ENCODE data around the gene METTL8.
"Not testable (repeated sequence)": the region's sequence is repeated elsewhere in the genome, so short reads cannot be mapped to it uniquely, and the experiment has no call there.

The METTL8 gene

DNA sequence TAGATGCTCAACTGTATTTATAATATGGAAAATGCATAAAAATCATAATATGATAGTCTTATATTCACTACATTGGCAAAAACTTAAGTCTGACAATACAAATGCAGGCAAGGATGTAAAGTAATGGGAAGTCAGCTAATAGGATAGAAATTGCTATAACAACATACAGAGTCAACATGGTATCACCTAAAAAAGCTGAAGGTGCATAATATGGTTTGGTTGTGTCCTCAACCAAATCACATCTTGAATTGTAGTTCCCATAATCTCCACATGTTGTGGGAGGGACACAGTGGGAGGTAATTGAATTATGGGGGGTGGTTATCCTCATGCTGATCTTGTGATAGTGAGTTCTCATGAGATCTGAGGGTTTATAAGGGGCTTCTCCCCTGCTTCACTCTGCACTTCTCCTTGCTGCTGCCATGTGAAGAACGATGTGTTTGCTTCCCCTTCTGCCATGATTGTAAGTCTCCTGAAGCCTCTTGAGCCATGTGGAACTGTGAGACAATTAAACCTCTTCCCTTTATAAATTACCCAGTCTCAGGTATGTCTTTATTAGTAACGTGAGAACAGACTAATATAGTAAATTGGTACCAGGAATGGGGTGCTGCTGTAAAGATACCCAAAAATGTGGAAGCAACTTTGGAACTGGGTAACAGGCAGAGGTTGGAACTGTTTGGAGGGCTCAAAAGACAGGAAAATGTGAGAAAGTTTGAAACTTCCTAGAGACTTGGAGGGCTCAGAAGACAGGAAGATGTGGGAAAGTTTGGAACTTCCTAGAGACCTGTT, 10.9 kb downstream of the METTL8 start:
- not testable (repeated sequence) for DNase-seq

DNA sequence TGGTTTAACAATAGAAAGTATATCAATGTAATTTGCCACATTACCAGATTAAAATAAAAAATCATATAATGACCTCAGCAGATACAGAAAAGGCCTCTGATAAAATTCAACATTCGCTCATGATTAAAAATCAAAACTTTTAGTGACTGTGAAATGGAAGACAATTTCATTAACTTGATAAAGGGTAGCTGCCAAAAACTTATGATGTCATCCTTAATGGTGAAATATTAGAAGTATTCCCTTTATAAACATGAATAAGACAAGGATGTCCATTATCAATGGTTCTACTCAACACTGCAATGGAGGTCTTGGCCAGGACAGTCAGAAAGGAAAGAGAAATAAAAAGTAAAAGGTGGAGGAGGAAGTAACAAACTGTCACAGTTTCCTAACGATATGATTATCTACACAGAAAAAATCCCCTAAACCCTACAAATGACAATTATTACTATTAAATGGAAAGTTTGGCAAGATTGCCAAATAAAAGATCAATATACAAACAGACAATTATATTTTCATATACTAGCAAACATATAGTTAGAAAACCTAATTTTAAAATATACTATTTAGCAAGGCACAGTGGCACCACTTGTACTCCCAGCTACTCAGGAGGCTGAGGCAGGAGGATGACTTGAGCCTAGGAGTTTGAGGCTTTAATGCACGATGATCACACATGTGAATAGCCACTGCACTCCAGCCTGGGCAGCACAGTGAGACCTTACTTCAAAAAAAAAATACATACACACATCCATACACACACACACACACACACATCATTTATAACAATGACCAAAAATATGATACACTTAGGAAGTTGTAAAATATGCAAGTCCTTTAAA, 12.8 kb downstream of the METTL8 start:
- no peak for DNase-seq

GRCh38 chr2:171419333-171419732, 14.5 kb downstream of the METTL8 start:
- no peak for DNase-seq

GRCh38 chr2:171416009-171416926, 17.5 kb downstream of the METTL8 start:
- DNase-seq, result peak; percentile 24

DNA sequence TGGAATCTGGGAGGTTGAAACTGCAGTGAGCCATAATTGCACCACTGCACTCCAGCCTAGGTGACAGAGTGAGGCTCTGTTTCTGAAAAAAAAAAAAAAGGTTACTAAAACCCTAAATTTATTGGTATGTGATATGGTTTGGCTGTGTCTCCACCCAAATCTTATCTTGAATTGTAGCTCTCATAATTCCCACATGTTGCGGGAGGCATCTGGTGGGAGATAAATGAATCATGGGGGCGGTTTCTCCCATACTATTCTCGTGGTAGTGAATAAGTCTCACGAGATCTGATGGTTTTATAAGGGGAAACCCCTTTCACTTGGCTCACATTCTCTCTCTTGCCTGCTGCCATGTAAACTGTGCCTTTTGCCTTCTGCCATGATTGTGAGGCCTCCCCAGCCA, 19.1 kb downstream of the METTL8 start:
- DNase-seq, result not testable (repeated sequence)

DNA sequence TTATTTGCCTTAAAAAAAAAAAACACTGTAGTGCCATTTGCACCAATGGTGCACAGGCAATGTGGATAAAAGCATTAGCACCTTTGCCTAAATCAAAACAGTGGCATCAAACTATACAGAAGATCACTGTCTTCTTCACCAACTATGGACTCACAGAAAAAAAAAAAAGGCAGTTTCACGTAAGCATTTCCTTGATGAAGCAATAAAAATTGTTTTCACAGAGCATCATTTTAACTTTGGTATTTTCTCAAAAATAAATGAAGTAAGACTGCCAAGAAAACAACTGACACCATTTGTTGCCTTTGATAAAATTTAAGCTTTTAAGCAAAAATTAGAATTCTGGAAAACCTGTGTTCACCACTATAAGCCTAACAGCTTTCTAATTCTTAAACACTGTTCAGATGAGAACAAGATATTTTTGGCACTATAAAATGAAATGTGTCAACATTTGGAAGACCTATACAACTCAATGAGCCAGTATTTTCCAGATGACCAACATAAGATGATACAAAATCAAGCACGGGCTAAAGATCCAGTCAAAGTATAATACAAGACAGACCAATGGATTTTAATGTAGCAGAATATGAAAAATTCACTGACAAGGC, 21.1 kb downstream of the METTL8 start:
- no peak for DNase-seq

DNA sequence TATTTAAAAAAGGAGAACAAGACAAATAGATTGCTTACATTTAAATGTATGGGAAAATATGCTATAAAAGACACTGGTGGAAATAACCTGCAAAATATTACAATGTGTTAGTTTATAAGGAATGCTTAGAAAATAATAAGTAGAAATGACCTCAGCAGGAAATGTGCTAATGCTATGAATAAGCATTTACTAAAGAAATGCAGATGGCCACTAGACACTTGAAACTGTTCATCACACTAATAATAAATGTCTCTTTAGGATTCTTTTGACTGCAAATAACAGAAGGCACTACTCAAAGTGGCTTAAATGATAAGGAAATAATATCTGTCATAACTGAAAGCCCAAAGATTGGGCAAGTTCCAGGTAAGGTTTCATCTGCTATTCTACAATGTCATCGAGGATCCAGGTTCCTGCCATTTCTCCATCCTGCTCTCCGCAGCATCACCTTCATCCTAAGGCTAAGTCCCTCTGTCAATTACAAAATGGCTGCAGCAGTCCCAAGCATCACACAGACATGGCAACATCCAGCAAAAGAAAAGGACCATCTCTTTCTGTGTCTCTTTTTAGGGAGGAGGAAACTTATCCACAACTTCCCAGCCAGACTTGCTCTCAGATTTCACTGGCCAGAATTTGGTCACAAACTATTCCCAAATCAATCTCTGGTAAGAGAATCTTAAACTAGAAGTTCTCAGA, 21.9 kb downstream of the METTL8 start:
- DNase-seq, result no peak

GRCh38 chr2:171411214-171411613, 22.6 kb downstream of the METTL8 start:
- no peak for DNase-seq

DNA sequence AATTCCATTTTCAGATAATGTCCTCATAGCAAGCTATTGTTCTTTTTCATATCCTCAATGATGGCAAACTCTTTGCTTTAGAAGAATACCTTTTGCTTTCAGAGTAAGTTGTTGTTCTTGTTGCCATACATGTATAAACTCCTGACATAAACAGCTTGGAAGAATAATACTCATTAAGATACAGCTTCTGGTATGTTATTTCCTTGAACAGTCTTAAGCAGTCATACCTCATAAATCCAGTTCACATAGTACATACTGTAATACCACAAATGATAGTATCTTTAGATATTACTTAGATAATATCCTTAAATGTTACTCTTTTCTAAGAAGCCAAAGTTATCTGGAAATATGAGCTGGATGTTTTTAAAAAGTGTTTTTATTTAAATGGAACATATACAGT, 23.2 kb downstream of the METTL8 start:
- DNase-seq, result no peak

GRCh38 chr2:171410101-171410500, 23.7 kb downstream of the METTL8 start:
- no peak for DNase-seq

DNA sequence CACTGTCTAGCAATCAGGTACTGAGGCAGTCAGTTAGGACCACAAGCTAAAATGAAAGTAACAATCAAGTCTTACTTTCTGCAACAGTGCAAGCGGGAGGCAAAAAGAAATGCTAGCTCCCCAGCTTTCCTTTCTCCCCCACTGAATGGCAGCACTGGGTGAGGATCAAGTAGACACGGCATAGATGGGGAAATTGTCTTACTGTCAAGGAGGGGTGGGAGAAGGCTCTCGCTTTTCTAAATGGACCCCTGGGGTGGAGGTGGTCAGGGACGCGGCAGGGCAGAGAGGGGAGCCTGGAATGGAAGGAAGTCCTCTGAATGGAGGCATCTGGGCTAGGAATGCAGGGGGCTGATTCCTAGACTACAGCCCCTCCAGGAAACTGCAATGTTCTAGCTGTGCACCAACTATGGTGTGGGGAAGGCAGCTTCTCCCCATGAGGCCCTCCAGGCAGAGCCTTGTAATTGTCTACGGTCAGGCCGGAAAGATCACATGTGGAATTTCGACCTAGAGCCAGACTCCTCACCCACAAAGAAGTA, 24.3 kb downstream of the METTL8 start:
- DNase-seq, result no peak

DNA sequence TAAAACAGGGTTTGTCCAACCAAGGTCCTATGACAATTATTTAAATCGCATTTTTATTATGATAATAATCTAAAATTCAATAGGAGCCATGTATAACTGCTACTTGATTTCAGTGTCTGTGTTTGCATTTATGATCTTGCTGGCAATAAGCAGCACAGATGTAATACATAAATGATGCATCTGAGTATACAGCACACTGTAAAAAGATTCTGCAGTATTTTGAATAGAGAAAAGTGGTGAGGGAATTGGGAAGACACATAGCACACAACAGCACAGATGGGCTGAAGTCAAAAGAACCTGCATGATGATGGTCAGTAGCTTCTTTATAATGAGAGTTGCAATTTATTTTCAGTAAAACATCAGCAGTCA, 26.1 kb downstream of the METTL8 start:
- DNase-seq, result no peak

GRCh38 chr2:171407030-171407675, 26.6 kb downstream of the METTL8 start:
- DNase-seq, result no peak

DNA sequence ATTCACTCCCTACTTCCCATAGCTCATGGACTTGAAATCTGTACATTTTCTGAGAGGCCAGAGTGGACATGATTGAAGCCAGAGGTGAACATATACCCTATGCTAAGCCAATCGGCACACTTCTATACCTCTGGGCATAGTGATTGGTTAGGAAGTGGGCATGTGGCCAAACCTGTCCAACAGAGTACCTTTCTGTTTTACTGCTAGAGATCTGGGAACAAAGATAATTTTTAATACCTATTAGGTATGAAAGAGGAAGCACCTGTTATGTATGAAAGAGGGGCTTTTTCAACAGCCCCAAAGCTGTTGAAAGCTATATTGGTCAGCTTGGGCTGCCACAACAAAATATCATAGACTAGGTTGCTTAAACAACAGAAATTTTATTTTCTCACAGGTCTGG, 27.7 kb downstream of the METTL8 start:
- DNase-seq, result no peak

- DNase-seq, result no peak
Measured at GRCh38 chr2:171405546-171405945, 28.2 kb downstream of the METTL8 start.

DNA sequence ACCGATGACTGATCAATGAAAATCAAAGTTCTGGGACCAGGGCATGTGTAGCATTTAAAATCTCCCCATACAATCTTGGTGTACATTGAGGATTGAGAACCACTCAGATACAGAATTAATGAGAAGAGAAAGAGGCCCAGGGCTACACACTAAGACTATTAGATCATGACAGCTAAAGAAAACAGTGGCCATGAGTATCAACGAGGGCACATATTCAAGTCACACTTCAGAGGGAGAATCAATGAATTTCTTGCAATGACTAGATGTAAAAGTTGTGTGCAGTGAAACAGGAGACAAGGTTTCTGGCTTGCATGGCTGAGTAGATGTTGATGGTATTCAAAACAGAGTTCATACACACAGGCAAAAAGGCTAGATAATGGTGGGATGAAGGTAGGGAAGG, 29.1 kb downstream of the METTL8 start:
- no peak for DNase-seq

GRCh38 chr2:171404261-171404660, 29.5 kb downstream of the METTL8 start:
- DNase-seq, result no peak

- DNase-seq, result no peak
Measured at GRCh38 chr2:171402906-171403580, 30.7 kb downstream of the METTL8 start.

DNA sequence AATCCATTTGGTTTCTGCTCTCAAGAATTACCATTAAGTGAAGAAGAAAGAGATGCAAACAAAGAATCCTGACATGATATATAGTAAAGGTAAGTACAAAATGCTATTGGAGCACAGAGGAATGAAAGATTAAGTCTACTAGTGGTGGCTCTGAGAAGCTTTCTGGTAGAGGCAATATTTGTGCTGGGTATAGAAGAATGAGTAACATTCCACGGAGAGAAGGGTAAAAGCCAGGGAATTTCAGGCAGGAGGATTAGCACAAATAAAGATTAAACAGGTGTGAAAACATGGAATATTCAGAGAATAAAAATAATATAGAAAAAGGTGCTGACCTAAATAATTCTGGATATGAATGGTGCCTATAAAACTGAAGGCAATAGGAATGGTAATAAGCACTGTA, 31.8 kb downstream of the METTL8 start:
- DNase-seq, result no peak

GRCh38 chr2:171400395-171400794, 33.4 kb downstream of the METTL8 start:
- DNase-seq, result no peak

GRCh38 chr2:171399292-171399691, 34.5 kb downstream of the METTL8 start:
- no peak for DNase-seq
